Measurements from ENCODE around the gene OOEP.

The OOEP gene

GRCh38 chr6:73364549-73364948 is 5.1 kb downstream of the OOEP start:
- no peak for DNase-seq (ENCODE audit: low read depth)

- DNase-seq (ENCODE audit: low read depth) = no peak
Observed at GRCh38 chr6:73364121-73364520, 5.6 kb downstream of the OOEP start.

- no peak for DNase-seq (ENCODE audit: low read depth)
Observed at GRCh38 chr6:73363537-73363875, 6.2 kb downstream of the OOEP start.

GRCh38 chr6:73362869-73363536 is 6.7 kb downstream of the OOEP start:
- DNase-seq (ENCODE audit: low read depth) = no peak

- no peak for DNase-seq (ENCODE audit: low read depth)
Observed at GRCh38 chr6:73362358-73362757, 7.3 kb downstream of the OOEP start, which contains the start of gene KHDC3L. Gene KHDC3L, plus strand, starts transcription at chr6:73362658. Its CDS starts 72 bp downstream, at chr6:73362730.

GRCh38 chr6:73353636-73354593 is 15.8 kb downstream of the OOEP start, which contains the start of gene DPPA5:
Gene DPPA5, minus strand, starts transcription at chr6:73354276. Its CDS starts 51 bp downstream, at chr6:73354225.
- DNase-seq (ENCODE audit: low read depth) = no peak

GRCh38 chr6:73349311-73349710 is 20.4 kb downstream of the OOEP start:
- DNase-seq (ENCODE audit: low read depth) = no peak

GRCh38 chr6:73348550-73349204 is 21.0 kb downstream of the OOEP start:
- DNase-seq (ENCODE audit: low read depth) = no peak

- DNase-seq (ENCODE audit: low read depth) = no peak
Observed at GRCh38 chr6:73343164-73343563, 26.5 kb downstream of the OOEP start.

- DNase-seq (ENCODE audit: low read depth) = no peak
Observed at GRCh38 chr6:73342174-73342573, 27.5 kb downstream of the OOEP start.

GRCh38 chr6:73341335-73341734 is 28.4 kb downstream of the OOEP start:
- DNase-seq (ENCODE audit: low read depth) = no peak

- DNase-seq (ENCODE audit: low read depth) = no peak
Observed at GRCh38 chr6:73340048-73340447, 29.6 kb downstream of the OOEP start.

GRCh38 chr6:73339340-73339739 is 30.4 kb downstream of the OOEP start:
- DNase-seq (ENCODE audit: low read depth) = no peak

- no peak for DNase-seq (ENCODE audit: low read depth)
Observed at GRCh38 chr6:73329201-73329600, 40.5 kb downstream of the OOEP start.

GRCh38 chr6:73328790-73329189 is 40.9 kb downstream of the OOEP start:
- DNase-seq (ENCODE audit: low read depth) = no peak

- no peak for DNase-seq (ENCODE audit: low read depth)
Observed at GRCh38 chr6:73325656-73326055, 44.0 kb downstream of the OOEP start.

- no peak for DNase-seq (ENCODE audit: low read depth)
Observed at GRCh38 chr6:73323323-73323722, 46.4 kb downstream of the OOEP start.
